ENCODE data around the gene SPNS3. TPM values are rescaled to one million over a fixed set of nuclear protein-coding genes. Genes with fewer than 3 reads are reported as not detected.

The SPNS3 gene
- polyA plus RNA-seq, 1 donor (not counting 4 experiments of a cell fraction or from before 2014, with no cell fraction given): not detected

GRCh38 chr17:4475001-4475400, 41.3 kb downstream of the SPNS3 start:
- Histone ChIP-seq H3K36me3 (ENCODE audit: control insufficient read depth in 2 of 2, extremely low read depth in 1 of 2, insufficient read depth in 2 of 2, low read length in 2 of 2) (no peaks in the 10 kb centered on the region), H3K4me2 (ENCODE audit: control insufficient read depth, extremely low read depth, insufficient read depth, low read depth, low read length) (no peak overlapping the region), H3K79me2 (ENCODE audit: control insufficient read depth, insufficient read depth, low read length) (no peaks in the 10 kb centered on the region), H3K9me3 (ENCODE audit: control insufficient read depth, low read depth, low read length) (no peaks in the 10 kb centered on the region), H2AFZ (ENCODE audit: control insufficient read depth, low read length) (no peak overlapping the region), H3K9me1 (ENCODE audit: control insufficient read depth, extremely low read depth, insufficient read depth, low read length) (no peaks in the 10 kb centered on the region), H3K9ac (ENCODE audit: control insufficient read depth, extremely low read depth, insufficient read depth, low read length) (no peak overlapping the region), H4K20me1 (ENCODE audit: control insufficient read depth, extremely low read depth, insufficient read depth, low read length) (no peaks in the 10 kb centered on the region), H3K4me1 (ENCODE audit: control insufficient read depth, extremely low read depth, insufficient read depth, low read length) (peaks cover 13% of the 10 kb centered on the region), H3K4me3 (ENCODE audit: control insufficient read depth in 2 of 3, extremely low read depth in 1 of 3, insufficient read depth in 2 of 3, low read depth in 1 of 3, low read length in 3 of 3) (no peak overlapping the region), H3K27ac (ENCODE audit: control insufficient read depth, insufficient read depth, low read length) (no peak overlapping the region), H3K27me3 (ENCODE audit: control insufficient read depth, extremely low read depth, insufficient read depth, low read length) (no peaks in the 10 kb centered on the region)
- DNase-seq (ENCODE audit: low read depth, low spot score): no peak
- dilution Hi-C loops (cut with MboI; ENCODE audit: extremely low pct_ligation_motif_present, low sequenced_read_pairs): no loop called here
- no peak for FAIRE-seq
- no peak for TF ChIP-seq EZH2 (IDR thresholded peaks at IDR 0.05; ENCODE audit: low read length)
- no peak for TF ChIP-seq CTCF (optimal IDR thresholded peaks at IDR 0.05 in 1 of 3, IDR thresholded peaks at IDR 0.05 in 1 of 3, conservative IDR thresholded peaks at IDR 0.05 in 1 of 3; ENCODE audit: extremely low read depth in 1 of 3, insufficient read depth in 2 of 3, low read length in 3 of 3)

GRCh38 chr17:4475463-4475862, 41.7 kb downstream of the SPNS3 start:
- FAIRE-seq: no peak
- TF ChIP-seq EZH2 (IDR thresholded peaks at IDR 0.05; ENCODE audit: low read length) (no peak), CTCF (optimal IDR thresholded peaks at IDR 0.05 in 1 of 3, IDR thresholded peaks at IDR 0.05 in 1 of 3, conservative IDR thresholded peaks at IDR 0.05 in 1 of 3; ENCODE audit: extremely low read depth in 1 of 3, insufficient read depth in 2 of 3, low read length in 3 of 3) (no peak)
- Histone ChIP-seq H3K4me3 (ENCODE audit: control insufficient read depth in 2 of 3, extremely low read depth in 1 of 3, insufficient read depth in 2 of 3, low read depth in 1 of 3, low read length in 3 of 3) (no peak overlapping the region), H3K9me1 (ENCODE audit: control insufficient read depth, extremely low read depth, insufficient read depth, low read length) (no peaks in the 10 kb centered on the region), H3K9ac (ENCODE audit: control insufficient read depth, extremely low read depth, insufficient read depth, low read length) (no peak overlapping the region), H3K9me3 (ENCODE audit: control insufficient read depth, low read depth, low read length) (no peaks in the 10 kb centered on the region), H3K36me3 (ENCODE audit: control insufficient read depth in 2 of 2, extremely low read depth in 1 of 2, insufficient read depth in 2 of 2, low read length in 2 of 2) (no peaks in the 10 kb centered on the region), H3K4me1 (ENCODE audit: control insufficient read depth, extremely low read depth, insufficient read depth, low read length) (peaks cover 13% of the 10 kb centered on the region), H2AFZ (ENCODE audit: control insufficient read depth, low read length) (no peak overlapping the region), H3K27ac (ENCODE audit: control insufficient read depth, insufficient read depth, low read length) (no peak overlapping the region), H3K4me2 (ENCODE audit: control insufficient read depth, extremely low read depth, insufficient read depth, low read depth, low read length) (no peak overlapping the region), H3K27me3 (ENCODE audit: control insufficient read depth, extremely low read depth, insufficient read depth, low read length) (no peaks in the 10 kb centered on the region), H3K79me2 (ENCODE audit: control insufficient read depth, insufficient read depth, low read length) (no peaks in the 10 kb centered on the region), H4K20me1 (ENCODE audit: control insufficient read depth, extremely low read depth, insufficient read depth, low read length) (no peaks in the 10 kb centered on the region)
- DNase-seq (ENCODE audit: low read depth, low spot score): no peak
- dilution Hi-C loops (cut with MboI; ENCODE audit: extremely low pct_ligation_motif_present, low sequenced_read_pairs): no loop called here
